CD4-positive, CD25-positive, alpha-beta regulatory T cell (primary cell): ENCODE measurements around the gene OR9Q2. TPM values are rescaled to one million over a fixed set of nuclear protein-coding genes. Genes with fewer than 3 reads are reported as not detected.
"Not testable (repeated sequence)": the region's sequence is repeated elsewhere in the genome, so short reads cannot be mapped to it uniquely, and the experiment has no call there.

Source experiments
- ATAC-seq, 2 donors: fragments of 150-1000 bp; cut with Tn5 transposase; one replicate each; pipeline ENCODE4 v1.10.0; 2021; ENCODE audit warnings: low read depth in 2 of 2, moderate number of reproducible peaks in 2 of 2, moderate library complexity in 1 of 2
- DNase-seq, 3 donors: peaks; one replicate each; pipeline versions ENCODE4 v3.0.0 to v3.0.0-alpha.2; 2012 to 2022; ENCODE audit warnings: mixed read lengths in 1 of 3
- H3K27ac ChIP-seq: one replicate; pipeline ENCODE4 v1.7.0; 2013; ENCODE audit warnings: mild to moderate bottlenecking, low read length; ENCODE audit not compliant: insufficient read depth, poor library complexity, severe bottlenecking
- H3K27me3 ChIP-seq: one replicate; pipeline ENCODE4 v1.7.0; 2013; ENCODE audit warnings: low read length; ENCODE audit not compliant: control insufficient read depth, insufficient read depth
- H3K36me3 ChIP-seq: one replicate; pipeline ENCODE4 v1.7.0; 2013; ENCODE audit warnings: mild to moderate bottlenecking, low read length, moderate library complexity; ENCODE audit not compliant: control insufficient read depth, insufficient read depth
- H3K4me1 ChIP-seq: 2 replicates; pipeline ENCODE4 v1.7.0; 2013; ENCODE audit warnings: mild to moderate bottlenecking, low read length; ENCODE audit not compliant: insufficient read depth, control insufficient read depth, poor library complexity, severe bottlenecking
- H3K4me3 ChIP-seq: one replicate; pipeline ENCODE4 v1.7.0; 2013; ENCODE audit warnings: low read depth, mild to moderate bottlenecking, low read length, moderate library complexity
- H3K9me3 ChIP-seq, 2 experiments: 1 replicate in 1 of 2; 2 replicates in 1 of 2; pipeline ENCODE4 v1.7.0; 2013; ENCODE audit warnings: low read length in 2 of 2, mild to moderate bottlenecking in 1 of 2, moderate library complexity in 1 of 2; ENCODE audit not compliant: control insufficient read depth in 2 of 2
- H3K27ac Mint-ChIP-seq, 3 donors: one replicate each; pipeline ENCODE4 v1.8.0; 2020 to 2022; ENCODE audit warnings: mild to moderate bottlenecking in 3 of 3, mixed read lengths in 3 of 3, moderate library complexity in 2 of 3
- H3K27me3 Mint-ChIP-seq: one replicate; pipeline ENCODE4 v1.8.0; 2022; ENCODE audit warnings: mild to moderate bottlenecking, mixed read lengths
- H3K36me3 Mint-ChIP-seq: one replicate; pipeline ENCODE4 v1.8.0; 2020; ENCODE audit warnings: mixed read lengths
- H3K4me1 Mint-ChIP-seq, 4 donors: one replicate each; pipeline ENCODE4 v1.8.0; 2020 to 2022; ENCODE audit warnings: mixed read lengths in 4 of 4, mild to moderate bottlenecking in 1 of 4
- H3K4me3 Mint-ChIP-seq, 4 donors: one replicate each; pipeline ENCODE4 v1.8.0; 2020 to 2022; ENCODE audit warnings: mild to moderate bottlenecking in 4 of 4, mixed read lengths in 4 of 4, moderate library complexity in 3 of 4
- H3K9me3 Mint-ChIP-seq, 7 donors: one replicate each; pipeline ENCODE4 v1.8.0; 2020 to 2022; ENCODE audit warnings: mixed read lengths in 7 of 7, mild to moderate bottlenecking in 3 of 7, moderate library complexity in 2 of 7
- polyA plus RNA-seq, 4 donors: library from polyadenylated mRNA; unstranded; fragments of 300-500 nt; fragmentation: Illumina TruSeq; gene quantifications; one replicate each; pipeline ENCODE4 v1.2.3, GENCODE V29; 2021
- total RNA-seq: library from RNA; stranded (reverse); gene quantifications from one replicate; pipeline ENCODE4 v1.2.3, GENCODE V29; 2022

OR9Q2 gene
- total and polyA plus RNA-seq, 5 donors from 2014 or later: not detected

DNA sequence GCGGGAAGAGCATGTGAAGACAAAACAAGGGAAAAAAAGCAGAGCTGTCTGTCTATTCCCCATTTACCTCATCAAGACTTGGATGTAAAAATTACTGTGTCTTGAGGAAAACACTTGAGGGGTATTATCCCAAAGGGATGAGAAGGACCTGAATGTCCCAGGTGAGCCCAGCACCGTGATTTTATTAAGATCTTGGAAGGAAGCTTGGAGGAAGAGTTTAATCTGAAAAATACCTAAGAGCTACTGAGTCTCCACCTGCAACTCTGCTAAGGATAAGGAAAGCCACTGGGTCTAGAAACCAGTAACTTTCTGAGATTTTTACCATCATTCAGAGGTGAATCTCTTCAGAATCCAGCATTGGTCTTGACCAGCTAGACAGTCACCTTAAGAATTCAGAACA is 23.6 kb downstream of the OR9Q2 start, which contains the start of gene OR1S1:
OR1S1 (plus strand) TSS at position 301 of the 400 bp plus-strand sequence.
- H3K27me3 ChIP-seq, H3K9me3 ChIP-seq, H3K4me1 ChIP-seq, H3K36me3 Mint-ChIP-seq, DNase-seq, H3K36me3 ChIP-seq, ATAC-seq, H3K4me3 Mint-ChIP-seq, H3K9me3 Mint-ChIP-seq, H3K27me3 Mint-ChIP-seq, H3K27ac ChIP-seq, H3K4me3 ChIP-seq, H3K4me1 Mint-ChIP-seq, H3K27ac Mint-ChIP-seq: not testable (repeated sequence)

DNA sequence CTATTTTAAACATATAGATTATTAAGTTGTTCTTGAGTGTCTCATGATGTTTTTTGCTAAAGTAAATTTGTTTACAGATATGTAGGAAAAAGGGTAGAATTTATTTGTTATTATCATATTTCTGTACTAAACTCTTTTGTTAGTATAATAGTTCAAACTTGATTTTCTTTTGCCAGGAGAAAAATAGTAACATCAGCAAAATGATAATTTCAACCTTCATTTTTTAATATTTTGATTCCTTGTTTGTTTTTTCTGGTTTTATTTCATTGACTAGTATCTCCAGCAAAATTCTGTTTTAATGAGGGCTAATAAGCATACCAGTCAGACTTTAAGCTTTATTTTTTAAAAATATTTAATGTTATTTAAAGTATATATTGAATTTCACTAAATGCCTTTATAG is 27.6 kb downstream of the OR9Q2 start:
- ATAC-seq: no peak
- no peak overlapping the region for H3K27ac Mint-ChIP-seq
- H3K27me3 Mint-ChIP-seq: no peaks in the 10 kb centered on the region
- Histone ChIP-seq H3K27ac (no peak overlapping the region), H3K9me3 (no peaks in the 10 kb centered on the region), H3K36me3 (no peaks in the 10 kb centered on the region), H3K4me3 (no peak overlapping the region), H3K4me1 (no peaks in the 10 kb centered on the region), H3K27me3 (no peaks in the 10 kb centered on the region)
- no peak for DNase-seq
- no peaks in the 10 kb centered on the region for H3K4me1 Mint-ChIP-seq
- no peaks in the 10 kb centered on the region for H3K36me3 Mint-ChIP-seq
- no peak overlapping the region for H3K4me3 Mint-ChIP-seq
- H3K9me3 Mint-ChIP-seq: peaks cover 0 to 2% (median 0%) of the 10 kb centered on the region in 7 donors

DNA sequence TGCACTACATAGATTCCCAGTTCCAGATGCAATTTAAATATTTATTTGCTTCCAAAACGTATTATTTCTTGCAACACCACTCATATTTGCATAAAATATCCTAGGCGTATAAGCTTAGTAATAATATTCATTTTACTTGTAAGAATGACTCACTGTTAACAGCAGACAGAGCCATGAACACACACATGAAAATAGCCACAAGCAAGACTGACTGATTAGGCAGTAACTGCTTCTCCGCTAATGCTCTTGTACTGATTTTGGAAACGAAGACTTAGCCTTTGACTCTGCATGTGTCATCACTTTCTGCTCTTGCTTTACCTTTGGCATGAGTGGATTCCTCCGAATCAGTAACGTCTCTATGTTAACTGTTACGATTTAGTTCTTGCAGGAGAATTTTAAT is 33.9 kb downstream of the OR9Q2 start:
- Histone ChIP-seq H3K27me3 (no peaks in the 10 kb centered on the region), H3K4me3 (no peak overlapping the region), H3K27ac (no peak overlapping the region), H3K9me3 (no peaks in the 10 kb centered on the region), H3K36me3 (no peaks in the 10 kb centered on the region), H3K4me1 (no peaks in the 10 kb centered on the region)
- Mint-ChIP-seq H3K4me1 (no peaks in the 10 kb centered on the region), H3K9me3 (peaks cover 0 to 2% (median 0%) of the 10 kb centered on the region in 7 donors), H3K36me3 (no peaks in the 10 kb centered on the region), H3K4me3 (no peak overlapping the region), H3K27me3 (no peaks in the 10 kb centered on the region), H3K27ac (no peak overlapping the region)
- ATAC-seq (no peak), DNase-seq (no peak)

DNA sequence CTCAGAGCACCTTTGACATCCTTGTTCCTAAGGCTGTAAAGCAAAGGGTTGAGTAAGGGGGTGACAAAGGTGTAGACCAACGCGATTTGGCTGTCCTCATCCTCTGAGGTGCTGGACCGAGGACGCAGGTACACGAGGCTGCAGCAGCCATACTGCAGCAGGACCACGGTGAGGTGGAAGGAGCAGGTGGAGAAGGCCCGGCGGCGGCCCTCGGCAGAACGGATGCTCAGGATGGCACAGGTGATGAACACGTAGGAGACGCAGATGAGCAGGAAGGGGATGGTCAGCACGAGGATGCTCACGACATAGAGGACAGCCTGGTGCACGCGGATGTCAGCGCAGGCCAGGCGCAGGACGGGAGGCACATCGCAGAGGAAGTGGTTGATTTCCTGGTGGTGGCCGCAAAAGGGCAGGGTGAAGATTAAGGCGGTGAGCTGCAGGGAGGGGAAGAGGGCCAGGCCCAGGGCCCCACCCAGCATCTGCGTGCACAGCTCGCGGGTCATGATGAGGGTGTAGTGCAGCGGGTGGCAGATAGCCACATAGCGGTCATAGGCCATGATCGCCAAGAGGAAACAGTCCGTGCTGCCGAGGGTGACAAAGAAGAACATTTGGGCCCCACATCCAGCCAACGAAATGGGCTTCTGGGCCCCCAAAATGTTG is 39.2 kb downstream of the OR9Q2 start:
- H3K27ac ChIP-seq: no peak overlapping the region
- Mint-ChIP-seq H3K4me3 (no peak overlapping the region), H3K4me1 (no peaks in the 10 kb centered on the region), H3K9me3 (peaks cover 0 to 5% (median 0%) of the 10 kb centered on the region in 7 donors), H3K36me3 (no peaks in the 10 kb centered on the region), H3K27ac (no peak overlapping the region), H3K27me3 (no peaks in the 10 kb centered on the region)
- no peak overlapping the region for H3K4me3 ChIP-seq
- H3K36me3 ChIP-seq: no peaks in the 10 kb centered on the region
- H3K4me1 ChIP-seq: no peaks in the 10 kb centered on the region
- DNase-seq (no peak), ATAC-seq (no peak)
- H3K9me3 ChIP-seq: no peaks in the 10 kb centered on the region
- no peaks in the 10 kb centered on the region for H3K27me3 ChIP-seq

Other genes starting within 250 kb of the OR9Q2 start
- gene OR9Q1, start 165.2 kb upstream of the OR9Q2 start, total RNA-seq: not detected
- gene OR9Q1, start 165.2 kb upstream of the OR9Q2 start, polyA plus RNA-seq: not detected
- not detected for gene OR6Q1, start 158.1 kb upstream of the OR9Q2 start, total RNA-seq
- gene OR6Q1, start 158.1 kb upstream of the OR9Q2 start, polyA plus RNA-seq: not detected
- gene OR9I1, start 63.5 kb upstream of the OR9Q2 start, total RNA-seq: not detected
- not detected for gene OR9I1, start 63.5 kb upstream of the OR9Q2 start, polyA plus RNA-seq
- gene OR1S2, start 15.1 kb downstream of the OR9Q2 start, total RNA-seq: not detected
- gene OR1S2, start 15.1 kb downstream of the OR9Q2 start, polyA plus RNA-seq: not detected
- not detected for gene OR1S1, start 23.6 kb downstream of the OR9Q2 start, total RNA-seq
- not detected for gene OR1S1, start 23.6 kb downstream of the OR9Q2 start, polyA plus RNA-seq
- not detected for gene OR10Q1, start 39.8 kb downstream of the OR9Q2 start, total RNA-seq
- not detected for gene OR10Q1, start 39.8 kb downstream of the OR9Q2 start, polyA plus RNA-seq
- gene OR10W1, start 79.2 kb downstream of the OR9Q2 start, total RNA-seq: not detected
- gene OR10W1, start 79.2 kb downstream of the OR9Q2 start, polyA plus RNA-seq: not detected
- gene OR5B17, start 170.0 kb downstream of the OR9Q2 start, total RNA-seq: not detected
- gene OR5B17, start 170.0 kb downstream of the OR9Q2 start, polyA plus RNA-seq: not detected
- not detected for gene OR5B3, start 217.8 kb downstream of the OR9Q2 start, total RNA-seq
- not detected for gene OR5B3, start 217.8 kb downstream of the OR9Q2 start, polyA plus RNA-seq
- gene OR5B2, start 239.1 kb downstream of the OR9Q2 start, total RNA-seq: not detected
- gene OR5B2, start 239.1 kb downstream of the OR9Q2 start, polyA plus RNA-seq: not detected